NCI-H2196 (cell line): ENCODE measurements around the gene P3H4.
"Not testable (repeated sequence)": the region's sequence is repeated elsewhere in the genome, so short reads cannot be mapped to it uniquely, and the experiment has no call there.

ENCODE experiments used
- DNase-seq: peaks from one replicate; lab custom pipeline; 2025; ENCODE audit not compliant: unreplicated experiment; lab: John Stamatoyannopoulos, UW

The P3H4 gene

GRCh38 chr17:41811549-41812380, at the start of gene P3H4:
P3H4 (minus strand) TSS chr17:41811949; CDS start chr17:41811915, 34 bp downstream.
- DNase-seq, result peak; percentile 54

GRCh38 chr17:41860254-41860931, 48.6 kb upstream of the P3H4 start:
- no peak for DNase-seq

GRCh38 chr17:41851382-41851781, 39.6 kb upstream of the P3H4 start:
- not testable (repeated sequence) for DNase-seq

- no peak for DNase-seq
Observed at GRCh38 chr17:41849251-41849990, 37.7 kb upstream of the P3H4 start.

- no peak for DNase-seq
Observed at GRCh38 chr17:41848788-41849187, 37.0 kb upstream of the P3H4 start.

- no peak for DNase-seq
Observed at GRCh38 chr17:41844971-41845370, 33.2 kb upstream of the P3H4 start.

- not testable (repeated sequence) for DNase-seq
Observed at GRCh38 chr17:41840781-41841180, 29.0 kb upstream of the P3H4 start.

GRCh38 chr17:41839448-41839847, 27.7 kb upstream of the P3H4 start:
- not testable (repeated sequence) for DNase-seq

GRCh38 chr17:41837761-41838538, 26.2 kb upstream of the P3H4 start, which contains the start of gene KLHL10:
KLHL10 (plus strand) TSS chr17:41837825; CDS start chr17:41837933, 108 bp downstream.
- DNase-seq, result no peak

- DNase-seq, result no peak
Observed at GRCh38 chr17:41836550-41837196, 24.9 kb upstream of the P3H4 start.

GRCh38 chr17:41835800-41836549, 24.2 kb upstream of the P3H4 start, which contains the start of gene NT5C3B:
NT5C3B (minus strand) TSS chr17:41836232; CDS start chr17:41836193, 39 bp downstream.
- DNase-seq, result peak; percentile 11

GRCh38 chr17:41835214-41835799, 23.6 kb upstream of the P3H4 start:
- no peak for DNase-seq

GRCh38 chr17:41829961-41830360, 18.2 kb upstream of the P3H4 start:
- not testable (repeated sequence) for DNase-seq

- DNase-seq, result no peak
Observed at GRCh38 chr17:41825175-41825845, 13.6 kb upstream of the P3H4 start.

- no peak for DNase-seq
Observed at GRCh38 chr17:41824086-41824485, 12.3 kb upstream of the P3H4 start.

- DNase-seq, result no peak
Observed at GRCh38 chr17:41823580-41823979, 11.8 kb upstream of the P3H4 start.

- no peak for DNase-seq
Observed at GRCh38 chr17:41823141-41823524, 11.4 kb upstream of the P3H4 start.
